Measurements from ENCODE around the gene RRN3. TPM values are rescaled to one million over a fixed set of nuclear protein-coding genes. Genes with fewer than 3 reads are reported as not detected.

RRN3 gene
- total and polyA plus RNA-seq, 2 donors (not counting 3 experiments of a cell fraction or from before 2014, with no cell fraction given), result 15.1 to 26.5 TPM

- FAIRE-seq (no peak), DNase-seq (ENCODE audit: low read depth, low spot score) (peak; percentile 52)
- intact Hi-C loops (cut with micrococcal nuclease), result loop anchor here (10.0 kb wide), 1 partner anchor 81 kb away; the partner anchor contains the start of gene PDXDC1
- H3K4me3 ChIP-seq (replicated peaks in 1 of 3; ENCODE audit: insufficient read depth in 1 of 3, low read depth in 1 of 3, low read length in 3 of 3), result peak overlapping the region; percentile 78 to 93 (median 87)
- peak overlapping the region; percentile 75 for H2AFZ ChIP-seq (ENCODE audit: low read depth, low read length)
- H4K20me1 ChIP-seq (replicated peaks; ENCODE audit: control insufficient read depth, extremely low read depth, insufficient read depth, low read length), result peaks cover under 1% of the 10 kb centered on the region
- dilution Hi-C loops (cut with MboI; ENCODE audit: extremely low pct_ligation_motif_present, low sequenced_read_pairs), result no loop called here
- no peaks in the 10 kb centered on the region for H3K9me1 ChIP-seq (replicated peaks; ENCODE audit: control insufficient read depth, extremely low read depth, insufficient read depth, low read length)
- TSS peak; percentile 37 for BruUV-seq (replicated peaks)
- TF ChIP-seq FOS (IDR thresholded peaks at IDR 0.05; ENCODE audit: borderline replicate concordance, insufficient read depth, low read length) (no peak), POLR2AphosphoS5 (IDR thresholded peaks at IDR 0.05; ENCODE audit: insufficient read depth, low read depth, low read length) (peak; percentile 22), CTCF (IDR thresholded peaks at IDR 0.05; ENCODE audit: extremely low read depth in 1 of 2, insufficient read depth in 1 of 2, low read depth in 1 of 2, low read length in 2 of 2) (peak in 1 of 2 donors; percentile 9)
- peaks cover 10% of the 10 kb centered on the region for H3K4me1 ChIP-seq (ENCODE audit: control insufficient read depth, extremely low read depth, insufficient read depth, low read length)
- H3K79me2 ChIP-seq (ENCODE audit: control insufficient read depth, insufficient read depth, low read length), result peaks cover 39% of the 10 kb centered on the region
- POLR2A ChIA-PET, result no interaction called here
- H3K36me3 ChIP-seq (ENCODE audit: control insufficient read depth in 2 of 2, extremely low read depth in 1 of 2, insufficient read depth in 2 of 2, low read length in 2 of 2), result peaks cover 6 to 8% of the 10 kb centered on the region in 2 experiments
- peak overlapping the region; percentile 50 for H3K27ac ChIP-seq (ENCODE audit: insufficient read depth, low read depth, low read length)
- no peaks in the 10 kb centered on the region for H3K9me3 ChIP-seq (replicated peaks; ENCODE audit: control insufficient read depth, insufficient read depth, low read length)
- H3K9ac ChIP-seq (replicated peaks; ENCODE audit: extremely low read depth, insufficient read depth, low read length), result peak overlapping the region; percentile 69
- CTCF ChIA-PET, result interaction anchor here (0.7 to 2.1 kb wide), 4 partner anchors 16 to 39 kb away, joined by 3 to 6 read pairs (median 3); partner anchors contain the start of gene RRN3
- no peaks in the 10 kb centered on the region for H3K27me3 ChIP-seq (ENCODE audit: control insufficient read depth in 2 of 2, insufficient read depth in 2 of 2, low read length in 2 of 2)
- H3K4me2 ChIP-seq (ENCODE audit: insufficient read depth, low read length), result peak overlapping the region; percentile 89
These were observed 38.7 kb downstream of the RRN3 start for GRCh38 chr16:15055141-15056053.
